Hepatocyte (in vitro differentiated cells): ENCODE data around the gene AK1. TPM values are rescaled to one million over a fixed set of nuclear protein-coding genes. Genes with fewer than 3 reads are reported as not detected.

Source experiments
- DNase-seq: peaks from one replicate; pipeline ENCODE4 v3.0.0-alpha.2; 2016; ENCODE audit warnings: low spot score
- H2AFZ ChIP-seq: fragments of 200-600 bp; sonication (generic); 2 replicates; pipeline ENCODE4 v1.6.0; 2016; ENCODE audit warnings: antibody characterized with exemption, mild to moderate bottlenecking
- H3K27ac ChIP-seq: fragments of 200-600 bp; sonication (generic); 2 replicates; pipeline ENCODE4 v1.5.1; 2016; ENCODE audit warnings: mild to moderate bottlenecking
- H3K27me3 ChIP-seq: fragments of 200-600 bp; sonication (generic); 2 replicates; pipeline ENCODE4 v1.6.1; 2016
- H3K36me3 ChIP-seq: fragments of 200-600 bp; sonication (generic); replicated peaks from 2 replicates; pipeline ENCODE4 v1.5.1; 2016; ENCODE audit warnings: low read depth; ENCODE audit not compliant: insufficient read depth
- H3K4me1 ChIP-seq: fragments of 200-600 bp; sonication (generic); 2 replicates; pipeline ENCODE4 v1.5.1; 2016; ENCODE audit warnings: mild to moderate bottlenecking, moderate library complexity; ENCODE audit not compliant: insufficient read depth
- H3K4me2 ChIP-seq: fragments of 200-600 bp; sonication (generic); 2 replicates; pipeline ENCODE4 v1.6.0; 2016
- H3K4me3 ChIP-seq: fragments of 200-600 bp; sonication (generic); 2 replicates; pipeline ENCODE4 v1.5.1; 2016; ENCODE audit warnings: mild to moderate bottlenecking
- H3K79me2 ChIP-seq: fragments of 200-600 bp; sonication (generic); 2 replicates; pipeline ENCODE4 v1.6.0; 2017; ENCODE audit warnings: mild to moderate bottlenecking
- H3K9me2 ChIP-seq: fragments of 200-600 bp; sonication (generic); replicated peaks from 2 replicates; pipeline ENCODE4 v1.6.0; 2017; ENCODE audit warnings: mild to moderate bottlenecking; ENCODE audit not compliant: insufficient read depth
- H3K9me3 ChIP-seq: fragments of 200-600 bp; sonication (generic); 2 replicates; pipeline ENCODE4 v1.5.1; 2016; ENCODE audit warnings: low read depth, mild to moderate bottlenecking
- H4K20me1 ChIP-seq: fragments of 200-600 bp; sonication (generic); 2 replicates; pipeline ENCODE4 v1.6.0; 2016; ENCODE audit warnings: mild to moderate bottlenecking; ENCODE audit not compliant: insufficient read depth, poor library complexity, severe bottlenecking
- EZH2 ChIP-seq: fragments of 200-600 bp; sonication (generic); IDR thresholded peaks from 2 replicates; pipeline ENCODE4 v1.6.1; 2016; ENCODE audit warnings: antibody characterized with exemption, mild to moderate bottlenecking, borderline replicate concordance
- EZH2phosphoT487 ChIP-seq: fragments of 200-600 bp; sonication (generic); IDR thresholded peaks from one replicate; pipeline ENCODE4 v1.6.1; 2018; ENCODE audit warnings: antibody characterized with exemption, mild to moderate bottlenecking, low read depth, moderate library complexity; ENCODE audit not compliant: unreplicated experiment, severe bottlenecking
- WGBS: methylation state at CpG from one replicate; pipeline ENCODE4 v1.1.6; 2016; ENCODE audit warnings: low lambda C conversion rate; ENCODE audit errors: missing lambda C conversion rate; 5-methylcytosine and 5-hydroxymethylcytosine counted together
- polyA plus RNA-seq: library from polyadenylated mRNA; unstranded; fragments of >200 nt; fragmentation: Nextera tagmentation; extraction: Ambion mirVana; gene quantifications from 2 replicates; pipeline ENCODE4 v1.2.1, GENCODE V29; 2016
- total RNA-seq: library from RNA; depleted of rRNA; stranded (reverse); fragments of >200 nt; gene quantifications from 2 replicates; pipeline ENCODE4 v1.2.3, GENCODE V29; 2014
- TF ChIP-seq, protein P1 (sequence below): fragments of 200-600 bp; sonication (generic); IDR thresholded peaks from 2 replicates; pipeline ENCODE4 v1.5.1; 2016; ENCODE audit warnings: antibody characterized with exemption, mild to moderate bottlenecking; ENCODE audit not compliant: poor library complexity

The AK1 gene
- total and polyA plus RNA-seq, 2 experiments from 2014 or later = 28.3 to 91.3 TPM

- Histone ChIP-seq H4K20me1 (no peaks in the 10 kb centered on the region), H3K36me3 (no peaks in the 10 kb centered on the region), H3K79me2 (peaks cover 8% of the 10 kb centered on the region), H3K27ac (no peak overlapping the region), H2AFZ (no peak overlapping the region), H3K4me3 (no peak overlapping the region), H3K4me1 (peaks cover 30% of the 10 kb centered on the region), H3K4me2 (no peak overlapping the region), H3K27me3 (no peaks in the 10 kb centered on the region), H3K9me2 (no peaks in the 10 kb centered on the region), H3K9me3 (no peaks in the 10 kb centered on the region)
- no peak for TF ChIP-seq EZH2phosphoT487
- TF ChIP-seq, protein P1, sequence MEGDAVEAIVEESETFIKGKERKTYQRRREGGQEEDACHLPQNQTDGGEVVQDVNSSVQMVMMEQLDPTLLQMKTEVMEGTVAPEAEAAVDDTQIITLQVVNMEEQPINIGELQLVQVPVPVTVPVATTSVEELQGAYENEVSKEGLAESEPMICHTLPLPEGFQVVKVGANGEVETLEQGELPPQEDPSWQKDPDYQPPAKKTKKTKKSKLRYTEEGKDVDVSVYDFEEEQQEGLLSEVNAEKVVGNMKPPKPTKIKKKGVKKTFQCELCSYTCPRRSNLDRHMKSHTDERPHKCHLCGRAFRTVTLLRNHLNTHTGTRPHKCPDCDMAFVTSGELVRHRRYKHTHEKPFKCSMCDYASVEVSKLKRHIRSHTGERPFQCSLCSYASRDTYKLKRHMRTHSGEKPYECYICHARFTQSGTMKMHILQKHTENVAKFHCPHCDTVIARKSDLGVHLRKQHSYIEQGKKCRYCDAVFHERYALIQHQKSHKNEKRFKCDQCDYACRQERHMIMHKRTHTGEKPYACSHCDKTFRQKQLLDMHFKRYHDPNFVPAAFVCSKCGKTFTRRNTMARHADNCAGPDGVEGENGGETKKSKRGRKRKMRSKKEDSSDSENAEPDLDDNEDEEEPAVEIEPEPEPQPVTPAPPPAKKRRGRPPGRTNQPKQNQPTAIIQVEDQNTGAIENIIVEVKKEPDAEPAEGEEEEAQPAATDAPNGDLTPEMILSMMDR = no peak
- no peak for TF ChIP-seq EZH2
- no peak for DNase-seq
- 75% methylated on average over 10 of the region's 10 CpGs for WGBS
These were observed 3.6 kb downstream of the AK1 start for GRCh38 chr9:127873886-127874285.

GRCh38 chr9:127873223-127873691, 4.2 kb downstream of the AK1 start:
- Histone ChIP-seq H3K4me3 (no peak overlapping the region), H2AFZ (no peak overlapping the region), H3K4me1 (peaks cover 29% of the 10 kb centered on the region), H3K36me3 (no peaks in the 10 kb centered on the region), H3K79me2 (peaks cover 8% of the 10 kb centered on the region), H3K27me3 (no peaks in the 10 kb centered on the region), H3K27ac (no peak overlapping the region), H3K9me2 (no peaks in the 10 kb centered on the region), H3K9me3 (no peaks in the 10 kb centered on the region), H3K4me2 (no peak overlapping the region), H4K20me1 (no peaks in the 10 kb centered on the region)
- TF ChIP-seq EZH2phosphoT487 = no peak
- TF ChIP-seq, protein P1 = no peak
- TF ChIP-seq EZH2 = no peak
- 86% methylated on average over 14 of the region's 19 CpGs for WGBS
- DNase-seq = no peak

GRCh38 chr9:127872369-127873222, 4.9 kb downstream of the AK1 start:
- no peak overlapping the region for H2AFZ ChIP-seq
- H3K79me2 ChIP-seq = peaks cover 8% of the 10 kb centered on the region
- WGBS = 95% methylated on average over 20 of the region's 20 CpGs
- H3K27ac ChIP-seq = no peak overlapping the region
- H3K27me3 ChIP-seq = no peaks in the 10 kb centered on the region
- DNase-seq = no peak
- H3K4me2 ChIP-seq = no peak overlapping the region
- H3K9me3 ChIP-seq = no peaks in the 10 kb centered on the region
- H3K36me3 ChIP-seq = no peaks in the 10 kb centered on the region
- peaks cover 23% of the 10 kb centered on the region for H3K4me1 ChIP-seq
- TF ChIP-seq, protein P1 = no peak
- no peak for TF ChIP-seq EZH2
- no peak for TF ChIP-seq EZH2phosphoT487
- H4K20me1 ChIP-seq = no peaks in the 10 kb centered on the region
- H3K9me2 ChIP-seq = no peaks in the 10 kb centered on the region
- H3K4me3 ChIP-seq = no peak overlapping the region
